Suppressor macrophage treated with lipopolysaccharide for 1 hour (primary cell): ENCODE data around the gene MAPK8IP3.

Experiments used
- DNase-seq, 3 donors: peaks; one replicate each; pipeline ENCODE4 v3.0.0-alpha.2; 2020 to 2022

The MAPK8IP3 gene

DNA sequence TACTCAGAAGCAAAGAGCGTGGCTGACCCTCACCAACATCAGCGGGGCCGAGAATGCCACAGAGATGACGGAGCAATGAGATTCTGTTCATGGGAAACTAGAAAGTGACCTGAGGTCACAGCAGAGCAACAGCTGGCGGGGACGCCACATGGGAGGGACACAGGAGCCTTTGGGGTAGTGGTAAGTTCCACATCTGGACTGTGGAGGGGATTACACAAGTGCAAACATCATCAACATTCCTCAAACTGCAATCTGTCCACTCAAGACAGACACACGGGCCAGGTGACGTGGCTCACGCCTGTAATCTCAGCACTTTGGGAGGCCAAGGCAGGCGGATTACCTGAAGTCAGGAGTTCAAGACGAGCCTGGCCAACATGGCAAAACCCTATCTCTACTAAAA is 109.5 kb downstream of the MAPK8IP3 start:
- DNase-seq = no peak

- DNase-seq = no peak
Observed at GRCh38 chr16:1816396-1817275, 110.6 kb downstream of the MAPK8IP3 start.

DNA sequence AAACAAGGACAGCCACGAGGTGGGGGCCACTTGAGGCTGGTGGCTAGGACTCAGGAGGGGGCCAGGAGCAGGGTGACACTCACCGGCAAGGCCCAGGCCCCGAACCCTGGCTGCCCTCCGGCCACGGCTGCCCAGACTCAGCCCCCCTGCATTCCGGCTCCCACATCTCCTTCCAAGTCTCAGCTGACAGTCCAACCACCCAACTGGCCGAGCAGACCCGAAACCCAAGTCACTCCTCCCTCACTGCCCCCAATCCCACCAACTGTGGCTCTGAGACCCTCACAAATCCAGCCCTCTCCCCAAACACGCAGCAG is 111.2 kb downstream of the MAPK8IP3 start:
- no peak for DNase-seq

DNA sequence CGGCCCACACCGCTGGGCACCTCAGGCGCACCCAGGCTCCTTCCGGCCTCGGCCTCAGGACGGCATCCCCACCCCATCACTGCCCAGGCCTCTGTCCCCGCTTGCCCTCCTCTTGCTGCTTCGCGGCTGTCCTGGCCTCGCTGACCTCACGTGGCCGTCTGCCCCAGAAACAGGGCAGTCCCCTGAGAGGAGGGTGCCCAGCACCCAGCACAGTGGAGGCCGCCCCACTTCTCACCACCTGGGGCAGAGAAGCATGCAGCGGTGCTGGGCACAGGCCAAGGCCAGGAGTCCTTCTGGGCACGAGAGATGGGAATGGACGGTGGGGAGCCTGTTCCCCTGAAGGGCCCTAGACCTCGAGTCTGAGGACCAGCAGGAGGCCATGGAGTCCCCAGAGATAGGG is 111.7 kb downstream of the MAPK8IP3 start:
- no peak for DNase-seq

GRCh38 chr16:1818204-1818872 is 112.3 kb downstream of the MAPK8IP3 start:
- no peak for DNase-seq

DNA sequence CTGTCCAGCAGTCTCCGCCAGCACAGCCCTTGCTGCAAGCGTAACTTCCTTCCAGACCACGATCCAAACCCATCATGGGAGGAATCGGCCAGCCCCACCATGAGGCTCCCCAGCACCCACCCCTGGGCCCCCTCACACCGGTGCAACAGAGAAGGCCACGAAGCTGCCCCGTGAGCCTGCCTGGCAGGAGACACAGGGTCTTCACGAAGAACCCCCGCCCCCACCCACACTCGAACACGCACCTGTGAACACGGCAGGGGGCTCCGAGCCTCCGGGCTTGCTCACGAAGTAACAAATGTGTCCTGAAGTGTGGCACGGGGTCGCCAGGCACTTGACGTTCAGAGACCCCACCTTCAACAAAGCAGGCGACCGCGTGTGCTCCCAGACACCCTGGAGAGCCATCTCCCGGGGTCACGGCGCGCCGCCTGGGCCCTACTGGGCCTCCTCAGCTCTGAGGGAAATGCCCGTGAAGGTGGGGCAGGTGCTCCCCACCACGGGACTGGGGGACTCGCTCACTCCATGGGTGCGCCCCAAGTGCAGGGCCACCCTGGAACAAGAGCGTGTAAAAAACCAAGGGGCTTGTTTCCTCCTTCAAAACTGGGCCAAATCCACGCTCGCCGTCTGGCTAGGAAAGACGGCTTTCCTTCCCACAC is 113.0 kb downstream of the MAPK8IP3 start:
- DNase-seq = no peak

DNA sequence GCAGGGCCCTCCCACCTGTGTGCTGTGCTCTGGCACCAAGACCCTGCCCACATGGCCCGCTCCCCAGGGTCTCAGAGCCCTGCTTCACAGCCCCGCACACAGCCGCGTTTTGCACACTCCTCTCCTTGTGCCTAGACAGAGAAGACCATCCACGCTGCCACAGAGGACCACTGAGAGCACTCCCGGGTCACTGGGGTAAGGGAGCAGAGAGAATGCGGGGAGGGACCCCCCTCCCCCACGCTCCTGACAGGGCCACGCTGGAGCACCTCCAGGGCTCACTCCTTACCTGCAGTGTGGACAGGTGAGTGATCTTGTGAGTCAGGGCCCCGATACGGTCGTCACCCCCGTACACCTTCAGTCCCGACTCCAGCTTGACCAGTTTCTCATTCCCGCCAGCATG is 113.6 kb downstream of the MAPK8IP3 start:
- no peak for DNase-seq
